Hepatocyte (in vitro differentiated cells): Measurements from ENCODE around the gene OST4.

Source experiments
- EZH2 ChIP-seq: fragments of 200-600 bp; sonication (generic); IDR thresholded peaks from 2 replicates; pipeline ENCODE4 v1.6.1; 2016; ENCODE audit warnings: antibody characterized with exemption, mild to moderate bottlenecking, borderline replicate concordance
- EZH2phosphoT487 ChIP-seq: fragments of 200-600 bp; sonication (generic); IDR thresholded peaks from one replicate; pipeline ENCODE4 v1.6.1; 2018; ENCODE audit warnings: antibody characterized with exemption, mild to moderate bottlenecking, low read depth, moderate library complexity; ENCODE audit not compliant: unreplicated experiment, severe bottlenecking
- TF ChIP-seq, protein P1 (sequence below): fragments of 200-600 bp; sonication (generic); IDR thresholded peaks from 2 replicates; pipeline ENCODE4 v1.5.1; 2016; ENCODE audit warnings: antibody characterized with exemption, mild to moderate bottlenecking; ENCODE audit not compliant: poor library complexity

DNA sequence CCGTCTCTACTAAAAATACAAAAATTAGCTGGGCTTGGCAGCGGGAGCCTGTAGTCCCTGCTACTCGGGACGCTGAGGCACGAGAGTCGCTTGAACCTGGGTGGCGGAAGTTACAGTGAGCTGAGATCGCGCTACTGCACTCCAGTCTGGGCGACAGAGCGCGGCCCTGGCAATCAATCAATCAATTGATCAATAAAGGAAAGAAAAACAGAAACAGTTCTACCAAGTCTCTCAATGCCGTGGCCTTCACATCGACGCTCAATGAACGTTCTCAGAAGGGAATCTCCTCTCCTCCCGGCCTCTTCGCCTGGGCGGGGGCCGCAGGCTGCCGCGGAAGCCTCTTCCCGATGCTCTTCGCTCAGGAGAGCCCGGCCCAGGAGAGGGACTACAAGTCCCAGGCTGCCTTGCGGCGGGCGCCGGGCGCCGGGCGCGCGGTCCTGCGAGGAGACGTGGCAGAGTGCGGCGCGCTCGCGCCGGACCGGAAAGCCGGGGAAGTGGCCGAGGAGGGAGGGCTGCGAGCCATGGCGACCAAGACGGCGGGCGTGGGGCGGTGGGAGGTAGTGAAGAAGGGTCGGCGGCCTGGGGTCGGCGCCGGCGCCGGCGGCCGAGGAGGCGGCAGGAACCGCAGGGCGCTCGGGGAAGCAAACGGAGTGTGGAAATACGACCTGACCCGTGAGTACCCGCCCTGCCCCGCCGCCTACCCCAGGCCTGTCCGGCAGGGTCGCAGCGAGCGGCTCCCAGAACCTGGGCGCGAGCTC, 38.8 kb downstream of the OST4 start, which contains the start of gene TMEM214:
- TF ChIP-seq, protein P1, sequence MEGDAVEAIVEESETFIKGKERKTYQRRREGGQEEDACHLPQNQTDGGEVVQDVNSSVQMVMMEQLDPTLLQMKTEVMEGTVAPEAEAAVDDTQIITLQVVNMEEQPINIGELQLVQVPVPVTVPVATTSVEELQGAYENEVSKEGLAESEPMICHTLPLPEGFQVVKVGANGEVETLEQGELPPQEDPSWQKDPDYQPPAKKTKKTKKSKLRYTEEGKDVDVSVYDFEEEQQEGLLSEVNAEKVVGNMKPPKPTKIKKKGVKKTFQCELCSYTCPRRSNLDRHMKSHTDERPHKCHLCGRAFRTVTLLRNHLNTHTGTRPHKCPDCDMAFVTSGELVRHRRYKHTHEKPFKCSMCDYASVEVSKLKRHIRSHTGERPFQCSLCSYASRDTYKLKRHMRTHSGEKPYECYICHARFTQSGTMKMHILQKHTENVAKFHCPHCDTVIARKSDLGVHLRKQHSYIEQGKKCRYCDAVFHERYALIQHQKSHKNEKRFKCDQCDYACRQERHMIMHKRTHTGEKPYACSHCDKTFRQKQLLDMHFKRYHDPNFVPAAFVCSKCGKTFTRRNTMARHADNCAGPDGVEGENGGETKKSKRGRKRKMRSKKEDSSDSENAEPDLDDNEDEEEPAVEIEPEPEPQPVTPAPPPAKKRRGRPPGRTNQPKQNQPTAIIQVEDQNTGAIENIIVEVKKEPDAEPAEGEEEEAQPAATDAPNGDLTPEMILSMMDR = peak; percentile 6
- TF ChIP-seq EZH2phosphoT487 = no peak
- TF ChIP-seq EZH2 = no peak
